Astrocyte (in vitro differentiated cells and primary cell): ENCODE data around the gene C9orf153.

Experiments
- EZH2 ChIP-seq: IDR thresholded peaks from 2 replicates; pipeline ENCODE4 v1.6.1; 2012; ENCODE audit warnings: mild to moderate bottlenecking, low read length, inconsistent platforms; ENCODE audit not compliant: insufficient read depth
- TF ChIP-seq, protein P1 (sequence below): IDR thresholded peaks from 2 replicates; pipeline ENCODE4 v1.5.1; 2011; ENCODE audit warnings: low read depth, mild to moderate bottlenecking, inconsistent platforms, low read length, moderate library complexity; ENCODE audit not compliant: insufficient read depth

GRCh38 chr9:86193088-86193487 lies 66.4 kb downstream of the C9orf153 start:
- TF ChIP-seq EZH2 = no peak
- TF ChIP-seq, protein P1, sequence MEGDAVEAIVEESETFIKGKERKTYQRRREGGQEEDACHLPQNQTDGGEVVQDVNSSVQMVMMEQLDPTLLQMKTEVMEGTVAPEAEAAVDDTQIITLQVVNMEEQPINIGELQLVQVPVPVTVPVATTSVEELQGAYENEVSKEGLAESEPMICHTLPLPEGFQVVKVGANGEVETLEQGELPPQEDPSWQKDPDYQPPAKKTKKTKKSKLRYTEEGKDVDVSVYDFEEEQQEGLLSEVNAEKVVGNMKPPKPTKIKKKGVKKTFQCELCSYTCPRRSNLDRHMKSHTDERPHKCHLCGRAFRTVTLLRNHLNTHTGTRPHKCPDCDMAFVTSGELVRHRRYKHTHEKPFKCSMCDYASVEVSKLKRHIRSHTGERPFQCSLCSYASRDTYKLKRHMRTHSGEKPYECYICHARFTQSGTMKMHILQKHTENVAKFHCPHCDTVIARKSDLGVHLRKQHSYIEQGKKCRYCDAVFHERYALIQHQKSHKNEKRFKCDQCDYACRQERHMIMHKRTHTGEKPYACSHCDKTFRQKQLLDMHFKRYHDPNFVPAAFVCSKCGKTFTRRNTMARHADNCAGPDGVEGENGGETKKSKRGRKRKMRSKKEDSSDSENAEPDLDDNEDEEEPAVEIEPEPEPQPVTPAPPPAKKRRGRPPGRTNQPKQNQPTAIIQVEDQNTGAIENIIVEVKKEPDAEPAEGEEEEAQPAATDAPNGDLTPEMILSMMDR = no peak
